ENCODE data around the gene TNFRSF4.

Gene TNFRSF4

DNA sequence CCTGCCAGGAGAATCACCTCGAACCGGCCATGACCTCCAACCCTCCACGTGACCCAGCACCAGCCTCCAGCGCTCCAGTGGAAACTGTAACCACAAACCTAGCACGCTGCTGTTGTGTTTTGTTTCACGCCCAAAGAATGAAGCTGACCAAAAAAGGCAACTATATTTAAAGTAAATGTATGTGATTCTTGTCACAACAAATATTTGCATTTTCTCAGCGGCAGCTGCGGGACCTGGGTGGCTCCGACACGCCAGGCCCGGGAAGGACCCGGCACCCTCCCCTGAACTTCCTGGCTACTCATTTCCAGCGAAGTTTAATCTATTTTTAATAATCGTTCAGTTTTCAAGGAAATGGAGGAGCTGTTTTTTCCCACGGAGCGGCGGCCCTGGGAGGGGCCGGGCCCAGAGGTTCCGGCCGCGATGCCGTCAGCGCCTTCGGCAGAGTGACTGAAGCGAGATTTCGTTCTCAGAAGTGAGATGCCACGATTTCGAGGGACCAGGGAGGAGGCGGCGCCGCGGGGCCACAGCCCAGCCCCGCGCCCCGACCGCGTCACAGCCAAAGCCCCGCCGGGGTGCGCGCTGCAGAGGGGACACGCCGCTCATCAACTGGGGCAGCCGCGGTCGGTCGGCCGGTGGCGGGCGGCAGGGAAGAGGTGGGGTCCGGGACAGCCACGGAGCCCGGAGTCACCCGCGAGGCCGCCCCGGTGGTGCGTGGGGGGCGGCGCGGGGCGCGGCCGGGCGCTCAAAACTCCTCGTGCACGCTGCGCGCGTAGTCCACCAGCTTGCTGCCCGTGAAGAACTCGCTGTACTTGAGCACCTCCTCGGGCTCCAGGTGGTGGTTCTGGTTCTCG is 3.0 kb upstream of the TNFRSF4 start:
- DNase-seq = no peak

DNA sequence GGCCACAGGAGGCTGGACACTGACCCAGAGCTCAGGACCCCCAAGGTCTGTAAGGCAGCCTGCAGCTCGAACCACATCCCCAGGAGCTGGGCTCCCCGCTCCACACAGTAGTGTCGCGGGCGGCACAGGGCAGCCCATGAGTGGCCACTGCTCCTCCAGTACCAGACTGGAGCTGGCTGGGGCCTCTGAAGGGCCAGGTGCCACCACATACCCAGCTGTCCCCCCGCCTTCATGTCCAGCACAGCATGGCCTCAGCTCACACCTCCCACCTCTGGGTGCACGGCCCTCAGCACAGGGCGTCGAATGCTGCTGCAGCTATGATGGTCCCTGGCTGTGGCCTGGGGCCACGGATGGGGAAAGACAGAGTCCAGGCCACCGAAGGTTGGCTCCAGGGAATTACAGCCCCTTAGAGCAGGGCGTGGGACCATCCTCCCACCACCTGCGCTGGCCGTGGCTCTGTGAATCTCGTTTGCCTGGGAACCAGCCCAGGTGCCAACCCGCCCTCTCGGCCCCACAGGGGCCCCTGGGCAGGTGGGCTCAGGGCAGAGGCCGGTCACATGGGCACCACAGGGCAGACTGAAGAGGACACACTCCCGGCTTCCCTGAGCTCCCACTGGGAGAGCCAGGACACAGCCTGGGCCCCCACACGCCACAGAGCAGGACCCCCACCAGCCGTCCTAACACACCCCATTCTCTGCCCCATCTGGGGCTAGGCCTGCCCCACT is 2.1 kb upstream of the TNFRSF4 start:
- DNase-seq = no peak

DNA sequence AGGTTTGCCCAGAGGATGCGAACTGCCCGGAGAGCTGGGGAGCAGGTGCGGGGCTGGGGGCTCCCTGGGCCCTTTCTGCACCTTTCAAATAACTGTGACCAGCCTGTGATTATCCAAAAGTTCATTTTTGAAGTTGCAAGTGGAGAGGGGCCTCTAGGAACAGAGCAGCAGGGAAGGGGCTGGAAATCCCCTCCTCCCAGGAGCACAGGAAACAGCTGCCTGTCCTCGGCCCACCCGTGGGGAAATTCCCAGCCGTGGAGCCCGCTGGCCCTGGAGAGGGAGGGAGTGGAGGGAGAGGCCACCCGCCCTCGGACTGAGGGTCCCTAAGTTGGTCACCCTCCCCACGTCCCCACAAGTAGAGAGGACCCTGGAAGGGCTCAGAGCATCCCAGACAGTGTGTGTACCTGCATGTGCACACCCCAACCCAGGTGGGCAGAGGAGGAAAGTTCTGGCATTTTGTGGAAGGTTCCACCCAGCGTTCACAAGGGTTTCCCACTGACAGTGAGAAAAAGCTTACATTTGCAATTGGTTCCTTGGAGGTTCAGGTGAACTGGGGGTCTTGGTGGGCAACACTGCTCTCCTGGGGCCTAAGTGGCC is 1.2 kb upstream of the TNFRSF4 start:
- DNase-seq = no peak

DNA sequence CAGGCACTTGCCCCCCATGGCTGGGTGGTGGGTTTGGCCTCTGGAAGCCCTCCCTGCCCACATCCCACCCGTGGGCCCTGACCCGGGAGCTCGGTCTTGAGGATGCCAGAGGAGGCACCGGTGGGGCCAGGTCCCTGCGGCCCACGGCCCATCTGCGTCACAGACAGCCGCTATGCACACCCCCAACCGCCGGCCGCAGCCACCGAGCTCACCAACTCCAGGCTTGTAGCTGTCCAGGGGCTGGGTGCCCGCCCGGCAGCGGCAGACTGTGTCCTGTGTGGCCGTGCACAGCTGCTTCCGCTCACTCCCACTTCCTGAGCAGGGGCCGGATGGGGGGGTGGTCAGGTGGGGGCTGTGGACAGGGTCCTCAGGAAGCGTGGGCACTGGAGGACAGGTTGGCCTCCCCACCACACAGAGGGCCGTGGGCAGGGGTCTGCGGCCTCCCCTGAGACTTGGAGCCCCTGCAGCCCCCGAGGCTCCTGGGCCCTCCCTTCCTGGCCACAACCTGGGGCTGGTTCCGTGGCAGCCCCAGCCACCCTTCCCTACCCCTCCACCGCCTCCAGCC is 1.1 kb downstream of the TNFRSF4 start:
- DNase-seq = peak; percentile 68

DNA sequence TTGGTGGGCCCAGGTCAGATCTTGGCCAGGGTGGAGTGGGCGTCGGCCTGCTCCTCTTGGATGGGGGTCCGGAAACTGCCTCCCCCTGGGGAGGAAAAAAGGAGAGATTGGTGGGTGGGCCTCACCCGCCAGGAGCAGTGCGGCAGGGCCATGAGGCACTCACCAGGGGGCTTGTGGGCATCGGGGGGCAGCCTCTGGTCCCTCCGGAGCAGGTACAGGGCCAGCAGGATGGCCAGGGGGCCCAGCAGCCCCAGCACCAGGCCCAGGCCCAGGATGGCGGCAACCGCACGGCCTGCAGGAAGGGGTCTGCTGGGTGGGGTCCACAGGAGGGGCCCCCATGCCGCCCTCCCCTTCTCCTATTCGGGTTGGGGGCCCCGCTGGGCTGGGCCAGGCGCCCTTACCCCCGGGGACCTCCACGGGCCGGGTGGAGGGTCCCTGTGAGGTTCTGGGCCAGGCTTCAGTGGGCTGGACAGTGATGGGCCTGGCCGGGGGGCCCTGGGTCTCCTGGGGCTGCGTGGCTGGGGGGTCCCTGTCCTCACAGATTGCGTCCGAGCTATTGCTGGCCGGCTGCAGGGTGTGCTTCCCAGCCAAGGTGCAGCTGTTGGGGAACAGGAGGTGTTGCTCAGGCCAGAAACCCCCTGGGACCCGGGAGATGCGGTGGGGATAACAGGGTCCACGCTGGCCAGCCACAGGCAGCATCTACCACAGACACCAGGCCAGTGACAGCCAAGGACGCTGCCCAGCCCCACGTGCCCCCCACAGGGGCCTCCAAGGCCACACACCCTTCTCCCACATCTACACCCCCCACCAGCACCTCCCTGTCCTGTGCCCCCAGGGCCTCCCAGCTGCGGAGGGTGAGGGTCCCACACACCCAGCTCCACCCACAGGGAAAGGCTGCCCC is 2.2 kb downstream of the TNFRSF4 start:
- DNase-seq = no peak

DNA sequence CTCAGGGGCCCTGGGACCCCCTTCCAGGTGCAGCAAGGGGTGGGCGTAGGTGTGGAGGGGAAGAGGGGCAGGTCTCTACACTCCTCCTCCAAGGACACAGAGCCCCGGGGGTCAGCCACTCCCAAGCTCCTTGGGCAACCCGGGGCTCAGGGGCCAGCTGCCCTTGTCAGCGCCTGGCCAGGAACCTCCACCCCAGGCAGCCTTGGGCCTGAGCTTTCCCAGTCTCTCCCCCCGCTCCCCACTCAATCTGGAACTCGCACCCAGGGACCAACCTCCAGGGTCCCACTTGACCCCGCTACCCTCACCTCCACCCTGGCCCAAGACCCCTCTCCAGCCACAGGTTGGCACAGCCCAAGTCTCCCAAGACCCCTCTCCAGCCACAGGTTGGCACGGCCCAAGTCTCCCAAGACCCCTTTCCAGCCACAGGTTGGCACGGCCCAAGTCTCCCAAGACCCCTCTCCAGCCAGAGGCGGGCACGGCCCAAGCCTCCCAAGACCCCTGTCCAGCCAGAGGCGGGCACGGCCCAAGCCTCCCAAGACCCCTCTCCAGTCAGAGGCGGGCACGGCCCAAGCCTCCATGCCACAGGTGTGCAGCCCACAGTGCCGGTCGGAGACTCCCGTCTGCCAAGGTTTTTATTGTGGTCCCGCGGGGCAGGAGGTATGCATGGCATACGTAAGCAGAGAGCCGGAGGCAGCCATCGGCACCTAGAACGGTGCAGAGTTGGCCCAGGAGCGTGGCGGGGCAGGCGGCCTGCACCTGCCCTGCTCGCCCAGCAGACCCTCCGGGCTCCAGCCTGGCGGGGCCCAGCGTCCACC is 3.0 kb downstream of the TNFRSF4 start:
- no peak for DNase-seq

DNA sequence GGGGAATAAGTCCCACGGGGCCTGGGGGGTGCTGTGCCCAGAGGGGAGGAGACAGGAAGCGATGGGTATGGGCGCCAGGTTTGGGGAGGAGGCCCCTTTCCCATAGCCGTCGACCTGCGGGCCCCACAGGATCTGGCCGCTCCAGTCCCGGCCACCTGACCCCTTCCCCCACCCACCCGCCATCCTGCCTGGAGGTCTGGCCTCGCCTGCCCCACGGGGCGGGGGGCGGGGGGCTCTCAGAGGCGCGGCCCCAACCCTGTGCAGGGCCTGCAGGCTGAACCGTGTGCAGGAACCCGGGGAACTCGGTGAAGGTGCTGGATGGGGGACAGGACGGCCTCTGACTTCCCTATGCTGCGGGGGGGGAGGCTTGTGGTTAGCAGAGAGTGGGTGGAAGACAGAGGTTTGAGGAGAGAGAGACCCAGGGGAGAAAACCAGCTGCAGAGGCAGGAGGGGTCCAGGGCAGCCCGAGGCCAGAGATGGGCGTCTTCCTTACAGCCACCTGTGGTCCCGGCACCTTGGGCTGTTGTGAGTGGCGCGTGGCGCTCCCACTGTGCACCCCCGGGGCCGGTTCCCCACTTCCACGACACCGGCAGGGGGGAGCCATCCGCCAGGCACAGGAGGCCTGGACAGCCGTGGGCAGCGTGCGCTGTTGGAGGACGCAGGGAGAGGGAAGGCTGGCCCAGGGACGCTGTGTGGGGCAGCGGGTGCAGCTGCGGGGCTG is 5.1 kb downstream of the TNFRSF4 start:
- DNase-seq = peak; percentile 63

DNA sequence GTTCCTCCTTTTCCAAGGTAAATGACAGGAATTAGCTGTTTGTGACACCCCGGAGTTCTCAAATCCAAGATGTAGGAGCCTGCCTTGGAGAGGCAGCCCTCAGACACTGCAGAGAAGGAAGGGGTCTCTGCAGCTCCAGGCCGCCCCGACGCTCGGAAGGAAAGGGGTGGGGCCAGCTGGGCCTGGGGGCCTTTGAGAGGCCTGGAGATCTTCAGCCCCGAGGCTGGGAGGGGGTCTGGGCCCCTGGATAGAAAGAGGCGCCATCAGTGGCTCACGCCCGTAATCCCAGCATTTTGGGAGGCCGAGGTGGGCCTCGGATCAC is 6.4 kb downstream of the TNFRSF4 start:
- no peak for DNase-seq

DNA sequence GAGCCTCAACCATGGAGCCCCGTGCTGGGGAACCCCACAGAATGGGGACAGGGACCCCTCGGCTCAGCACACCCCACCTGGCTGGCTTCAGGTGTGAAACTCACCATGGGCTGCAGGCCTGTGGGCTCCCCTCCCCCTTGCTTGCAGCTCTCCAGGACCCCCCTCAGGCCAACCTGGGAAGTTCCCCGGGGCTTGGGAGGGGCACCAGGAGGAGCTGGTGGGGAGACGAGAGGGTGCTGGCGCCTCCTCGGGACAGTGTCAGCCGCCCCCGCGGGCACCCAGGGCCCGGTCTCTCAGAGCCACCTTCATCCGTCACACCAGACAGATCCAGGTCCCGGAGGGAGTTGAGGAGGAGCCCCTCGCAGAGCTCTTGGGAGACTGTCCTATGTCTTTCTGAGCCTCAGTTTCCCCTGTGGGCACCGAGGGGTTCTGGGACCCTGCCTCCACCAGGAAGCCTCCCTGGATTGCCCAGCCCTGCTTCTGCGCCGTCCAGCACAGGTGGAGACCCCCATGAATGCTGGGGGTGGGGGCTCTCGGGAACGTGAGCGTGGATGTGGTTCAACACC is 6.9 kb downstream of the TNFRSF4 start:
- no peak for DNase-seq

DNA sequence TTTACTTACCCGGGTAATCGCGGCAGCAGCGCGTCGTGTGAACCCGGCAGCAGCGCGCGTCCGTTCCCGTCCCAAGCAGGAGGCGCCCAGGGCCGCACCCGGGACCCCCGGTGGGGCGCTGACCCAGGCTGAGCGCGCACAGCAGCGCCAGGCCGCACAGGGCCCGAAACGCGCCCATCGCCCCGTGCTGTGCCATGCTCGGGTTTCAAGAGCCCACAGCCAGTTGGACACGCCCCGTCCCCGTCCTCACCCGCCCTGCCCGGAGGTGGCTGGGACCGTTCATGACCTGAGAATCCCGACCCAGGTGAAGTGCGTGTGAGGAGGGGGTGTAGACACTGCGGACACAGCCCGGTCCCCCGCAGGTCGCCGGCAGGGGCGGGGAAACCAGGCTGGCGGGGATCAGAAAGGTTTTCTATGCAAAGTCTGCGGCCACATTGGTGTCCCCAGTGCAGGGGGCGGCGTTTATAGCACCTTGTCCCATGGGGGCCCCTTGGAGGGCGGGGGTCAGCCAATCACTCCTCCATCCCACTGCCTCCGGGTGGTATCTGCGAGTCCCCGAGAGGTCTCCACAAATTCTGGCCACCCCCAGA is 7.5 kb downstream of the TNFRSF4 start, which contains the start of gene TNFRSF18:
TNFRSF18 (minus strand) TSS at position 217 of the 590 bp plus-strand sequence; CDS start at position 196, 21 bp downstream.
- no peak for DNase-seq

DNA sequence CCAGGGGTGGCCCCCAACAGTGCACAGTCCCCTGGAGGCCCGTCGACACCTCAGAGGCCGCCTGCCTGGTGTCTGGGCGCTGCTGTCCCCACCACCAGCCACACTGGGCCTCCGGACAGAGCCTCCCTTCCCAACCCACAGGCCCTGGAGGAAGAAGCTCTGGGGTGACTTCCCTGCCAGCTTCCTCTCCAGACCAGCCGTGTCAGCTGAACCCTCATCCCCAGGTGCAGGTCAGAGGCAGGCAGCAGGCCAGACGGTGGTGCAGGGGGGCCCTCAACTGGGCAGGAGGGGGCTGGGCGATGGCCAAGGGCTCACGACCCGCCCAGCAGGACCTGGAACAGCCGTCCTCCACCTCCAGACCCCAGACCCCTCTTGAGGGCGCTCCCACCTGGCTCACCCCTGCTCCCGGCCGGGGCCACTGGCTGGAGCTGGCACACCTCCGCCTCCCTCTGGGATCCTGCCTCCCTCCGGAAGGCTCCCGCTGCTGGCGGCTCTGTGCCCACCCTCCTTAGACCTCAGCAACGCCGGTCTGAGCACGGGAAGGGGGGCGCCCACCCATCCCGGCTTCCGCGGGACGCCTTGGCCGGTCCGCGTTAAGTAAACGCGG is 8.1 kb downstream of the TNFRSF4 start:
- DNase-seq = no peak

DNA sequence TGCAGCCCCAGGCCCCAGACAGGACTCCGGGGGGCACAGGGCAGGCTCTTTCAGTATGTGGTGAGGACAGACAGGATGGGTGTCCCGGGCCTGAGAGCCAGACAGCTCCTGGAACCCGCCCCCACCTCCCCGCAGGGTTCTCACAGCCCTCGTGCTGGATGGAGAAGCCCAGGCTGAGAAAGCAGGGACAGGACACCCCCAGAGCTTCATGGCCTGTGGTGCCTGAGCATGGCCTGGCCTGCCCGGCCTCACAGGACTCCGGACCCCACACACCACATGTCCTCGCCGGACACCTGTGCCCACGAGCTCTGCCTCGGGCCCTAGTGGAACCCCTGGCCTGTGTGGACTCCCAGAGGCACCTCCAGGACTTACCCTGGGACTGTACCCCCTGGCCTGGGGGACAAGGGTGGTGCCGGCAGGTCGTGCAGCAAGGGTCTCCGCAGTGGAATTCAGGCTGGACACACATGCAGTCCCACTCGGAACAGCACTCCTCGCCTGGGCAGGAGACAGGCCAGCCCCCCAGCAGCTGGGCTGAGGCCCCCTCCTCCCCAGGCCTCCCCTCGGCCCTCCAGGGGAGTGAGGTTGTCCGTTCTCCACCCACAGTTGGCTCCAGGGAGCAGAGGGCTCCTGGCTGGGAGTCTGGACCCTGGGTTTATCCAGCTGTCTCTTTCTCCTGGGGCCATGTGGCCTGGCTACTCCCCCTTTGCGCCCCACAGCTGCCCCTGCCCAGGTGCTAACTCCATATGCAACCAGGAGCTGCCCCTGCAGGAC is 8.8 kb downstream of the TNFRSF4 start:
- DNase-seq = no peak

DNA sequence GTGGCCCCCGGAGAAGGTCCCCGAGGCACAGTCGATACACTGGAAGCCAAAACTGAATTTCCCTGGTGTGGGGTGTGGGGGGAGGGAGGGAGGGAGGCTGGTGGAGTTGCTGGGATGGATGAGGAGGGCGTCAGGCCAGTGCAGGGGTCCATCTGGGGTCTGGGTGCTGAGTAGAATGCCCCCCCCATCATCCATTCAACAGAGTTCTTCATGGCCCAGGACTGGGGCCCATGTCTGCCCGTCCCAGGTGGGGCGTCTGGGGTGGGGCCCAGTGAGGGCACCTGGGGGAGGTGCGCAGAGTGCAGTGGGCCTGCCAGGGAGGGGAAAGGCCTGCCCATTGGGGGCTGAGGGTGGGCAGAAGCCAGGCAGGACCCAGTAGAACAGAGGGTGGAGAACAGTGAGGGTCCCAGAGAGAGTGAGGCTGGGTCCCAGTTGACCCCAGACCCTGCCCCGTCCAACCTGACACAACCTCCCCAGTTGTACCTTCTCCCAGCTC is 9.5 kb downstream of the TNFRSF4 start:
- no peak for DNase-seq

DNA sequence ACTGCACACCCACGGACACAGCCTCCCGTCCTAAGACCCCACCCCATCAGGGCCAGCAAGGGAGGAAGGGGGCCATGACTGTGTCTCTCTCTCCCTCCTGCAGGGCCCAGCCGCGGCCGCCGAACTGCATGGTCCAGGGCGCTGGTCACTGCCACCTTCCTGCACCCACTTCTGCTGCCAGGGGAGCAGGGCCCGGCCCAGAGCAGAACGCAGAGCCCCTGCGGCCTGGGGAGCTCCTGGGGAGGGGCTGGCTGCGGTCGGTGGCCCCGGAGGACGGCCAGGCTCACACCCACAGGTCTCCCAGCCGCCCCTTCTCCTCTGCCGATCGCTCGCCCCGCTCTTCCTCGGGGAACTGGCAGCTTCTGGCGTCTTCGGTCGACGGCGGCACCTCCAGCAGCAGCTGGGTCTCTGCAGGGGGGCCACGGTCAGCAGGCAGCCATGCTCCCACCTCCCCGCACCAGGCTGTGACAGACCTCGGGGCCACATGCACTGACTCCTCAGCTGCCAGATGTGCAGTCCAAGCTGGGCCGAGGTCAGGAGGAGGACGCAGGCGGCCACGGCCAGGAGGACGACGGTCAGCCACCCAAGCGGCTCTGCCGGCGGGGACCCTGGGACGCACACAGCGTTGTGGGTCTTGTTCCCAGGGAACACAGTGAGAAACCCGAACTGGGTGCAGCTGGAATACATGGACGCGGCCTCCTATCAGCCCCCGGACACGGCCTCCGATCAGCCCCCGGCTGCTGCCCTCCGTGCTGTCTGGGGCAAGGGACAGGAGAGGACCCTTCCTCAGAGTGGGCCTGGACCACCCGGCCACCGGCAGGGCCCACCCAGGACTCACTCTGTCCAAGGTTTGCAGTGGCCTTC is 10.2 kb downstream of the TNFRSF4 start:
- no peak for DNase-seq

DNA sequence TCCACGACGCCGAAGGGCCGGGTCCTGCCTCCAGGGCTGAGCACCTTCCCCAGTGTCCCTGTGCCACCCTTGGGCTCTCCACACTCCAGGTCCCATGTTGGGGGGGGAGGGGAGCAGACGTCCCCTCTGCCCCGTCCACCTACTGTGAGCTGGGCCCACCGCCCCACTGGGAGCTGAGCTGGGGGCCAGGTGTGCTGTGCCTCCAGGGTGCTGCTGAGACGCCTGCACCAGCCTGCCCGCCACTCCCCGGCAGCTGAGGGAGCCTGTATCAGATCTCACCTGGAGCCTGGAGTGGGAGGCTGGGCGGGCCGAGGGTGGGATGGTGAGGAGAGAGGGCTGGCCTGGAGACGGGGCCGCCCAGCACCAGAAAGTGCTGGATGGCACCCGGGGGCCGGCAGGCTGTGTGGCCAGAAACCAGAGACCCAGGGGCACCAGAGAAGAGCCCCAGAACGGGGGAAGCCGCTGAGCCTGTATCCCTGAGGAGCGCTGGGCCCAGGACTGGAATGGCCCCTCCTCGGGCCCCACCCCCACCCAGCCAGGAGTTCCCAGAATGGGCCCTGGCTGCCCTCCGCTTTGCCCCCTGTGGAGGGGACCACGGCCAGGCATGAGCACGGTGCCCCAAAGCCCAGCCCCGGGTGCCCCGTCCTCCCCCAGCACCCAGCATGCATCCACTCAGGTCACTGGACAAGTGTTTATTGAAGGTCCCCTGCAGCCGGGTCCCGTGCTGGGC is 11.0 kb downstream of the TNFRSF4 start:
- DNase-seq = no peak

DNA sequence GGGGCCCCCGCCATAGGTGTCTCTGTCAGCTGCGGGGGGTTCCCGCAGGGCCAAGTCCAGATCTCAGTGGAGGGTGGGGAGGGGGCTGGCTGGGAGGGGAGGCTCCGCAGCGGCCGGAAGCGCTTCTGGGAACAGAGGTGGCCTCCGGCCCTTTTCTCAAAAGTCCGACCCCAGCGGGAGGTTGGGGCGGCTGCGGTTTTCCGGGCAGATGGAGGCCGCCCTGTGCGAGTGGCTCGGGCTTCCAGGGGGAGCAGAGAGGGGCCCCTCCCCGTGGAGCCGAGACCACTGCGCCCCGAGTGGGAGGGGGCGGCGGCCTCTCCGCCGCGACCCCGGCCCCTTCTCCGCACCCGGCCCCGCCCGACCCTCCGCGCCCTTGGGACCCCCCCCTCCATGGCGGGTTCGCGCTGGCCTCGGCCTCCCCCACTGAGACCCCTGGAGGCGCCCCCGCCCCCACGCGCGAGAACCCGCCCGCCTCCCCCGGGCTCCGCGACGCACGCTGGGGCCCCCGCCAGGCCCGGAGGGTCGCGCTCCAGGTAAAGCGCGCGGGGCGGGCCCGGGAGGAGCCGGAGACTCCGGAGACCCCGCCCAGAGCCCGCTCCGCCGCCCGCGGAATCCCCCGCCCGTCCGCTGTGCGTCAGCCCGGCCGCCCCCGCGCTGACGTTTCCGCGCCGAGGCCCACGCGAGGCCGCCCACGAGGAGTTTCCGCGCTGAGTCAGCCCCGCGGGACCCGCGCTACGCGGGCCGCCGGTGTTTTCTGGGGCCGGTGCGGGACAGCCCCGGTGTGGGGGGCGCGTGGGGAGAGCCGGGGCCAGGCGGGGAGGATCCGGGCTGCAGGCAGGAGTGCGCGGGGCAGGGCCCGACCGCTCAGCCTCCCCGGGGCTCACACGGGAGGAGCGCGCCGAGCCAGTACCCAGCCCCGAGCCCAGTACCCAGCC is 12.8 kb downstream of the TNFRSF4 start:
- peak; percentile 38 for DNase-seq
